SU-DHL-6 (cell line): Measurements from ENCODE around the gene SYNRG.

ENCODE experiments used
- EZH2phosphoT487 ChIP-seq: fragments of 200-600 bp; sonication (generic), shearing (Covaris generic); conservative IDR thresholded peaks from 2 replicates; pipeline ENCODE4 v1.6.1; 2018; ENCODE audit warnings: mild to moderate bottlenecking, antibody characterized with exemption, low read length, moderate library complexity, mixed read lengths
- TF ChIP-seq, protein P1 (sequence below): fragments of 200-600 bp; sonication (generic); IDR thresholded peaks from one replicate; pipeline ENCODE4 v1.5.1; 2017; ENCODE audit warnings: antibody characterized with exemption, mild to moderate bottlenecking, low read length, moderate library complexity; ENCODE audit not compliant: insufficient read depth, poor library complexity, severe bottlenecking

DNA sequence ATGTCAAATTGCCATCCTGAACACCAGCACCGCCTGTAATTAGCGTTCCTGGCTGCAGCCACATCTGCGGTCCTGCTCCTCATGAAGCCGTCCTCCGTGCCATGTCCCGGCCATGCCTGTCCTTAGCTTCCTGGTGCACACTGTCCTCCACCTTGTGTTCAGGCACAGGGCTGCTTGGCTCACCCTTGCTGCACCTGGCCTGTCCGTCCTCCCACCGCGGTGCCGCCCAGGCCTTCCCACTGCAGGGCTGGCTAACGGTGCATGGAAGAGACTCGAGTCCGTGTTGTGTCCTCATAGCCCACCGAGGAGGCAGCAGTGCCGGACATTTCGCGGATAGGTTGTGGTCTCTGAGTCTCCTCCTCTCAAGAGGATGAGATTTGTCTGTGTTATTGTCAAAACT lies 99.2 kb downstream of the SYNRG start:
- TF ChIP-seq, protein P1, sequence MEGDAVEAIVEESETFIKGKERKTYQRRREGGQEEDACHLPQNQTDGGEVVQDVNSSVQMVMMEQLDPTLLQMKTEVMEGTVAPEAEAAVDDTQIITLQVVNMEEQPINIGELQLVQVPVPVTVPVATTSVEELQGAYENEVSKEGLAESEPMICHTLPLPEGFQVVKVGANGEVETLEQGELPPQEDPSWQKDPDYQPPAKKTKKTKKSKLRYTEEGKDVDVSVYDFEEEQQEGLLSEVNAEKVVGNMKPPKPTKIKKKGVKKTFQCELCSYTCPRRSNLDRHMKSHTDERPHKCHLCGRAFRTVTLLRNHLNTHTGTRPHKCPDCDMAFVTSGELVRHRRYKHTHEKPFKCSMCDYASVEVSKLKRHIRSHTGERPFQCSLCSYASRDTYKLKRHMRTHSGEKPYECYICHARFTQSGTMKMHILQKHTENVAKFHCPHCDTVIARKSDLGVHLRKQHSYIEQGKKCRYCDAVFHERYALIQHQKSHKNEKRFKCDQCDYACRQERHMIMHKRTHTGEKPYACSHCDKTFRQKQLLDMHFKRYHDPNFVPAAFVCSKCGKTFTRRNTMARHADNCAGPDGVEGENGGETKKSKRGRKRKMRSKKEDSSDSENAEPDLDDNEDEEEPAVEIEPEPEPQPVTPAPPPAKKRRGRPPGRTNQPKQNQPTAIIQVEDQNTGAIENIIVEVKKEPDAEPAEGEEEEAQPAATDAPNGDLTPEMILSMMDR: no peak
- TF ChIP-seq EZH2phosphoT487: no peak
